Tibial nerve (tissue), 4 donors: ENCODE measurements around the gene VSIR. TPM values are rescaled to one million over a fixed set of nuclear protein-coding genes. Genes with fewer than 3 reads are reported as not detected.

Experiments used
- DNase-seq, 2 donors: peaks; one replicate each; pipeline ENCODE4 v3.0.0-alpha.2; 2019; ENCODE audit warnings: low spot score in 2 of 2
- H3K27ac ChIP-seq, 4 donors: fragments of 200-600 bp; sonication (generic) in 3 of 4; one replicate each; pipeline ENCODE4 v1.5.1; 2017 to 2019; ENCODE audit warnings: mild to moderate bottlenecking in 1 of 4
- H3K27me3 ChIP-seq, 2 donors: fragments of 200-600 bp; sonication (generic) in 1 of 2; one replicate each; pipeline versions ENCODE4 v1.5.1 to v1.6.0; 2017 to 2019
- H3K36me3 ChIP-seq, 3 donors: fragments of 200-600 bp; sonication (generic); one replicate each; pipeline ENCODE4 v1.5.1; 2018 to 2019
- H3K4me1 ChIP-seq, 4 donors: fragments of 200-600 bp; sonication (generic) in 3 of 4; one replicate each; pipeline ENCODE4 v1.5.1; 2017 to 2019
- H3K4me3 ChIP-seq, 4 donors: fragments of 200-600 bp; sonication (generic) in 3 of 4; one replicate each; pipeline ENCODE4 v1.5.1; 2017 to 2019; ENCODE audit warnings: mild to moderate bottlenecking in 1 of 4, moderate library complexity in 1 of 4
- H3K9me3 ChIP-seq, 4 donors: fragments of 200-600 bp; sonication (generic) in 3 of 4; one replicate each; pipeline ENCODE4 v1.5.1; 2017 to 2019
- EP300 ChIP-seq, 2 donors: sonication (generic); formaldehyde crosslinking; IDR thresholded peaks; one replicate each; pipeline ENCODE4 v1.6.1; 2017; ENCODE audit warnings: antibody characterized with exemption in 2 of 2, mild to moderate bottlenecking in 1 of 2
- POLR2A ChIP-seq, 2 donors: fragments of 450-650 bp; IDR thresholded peaks; one replicate each; pipeline ENCODE4 v1.6.1; 2017; ENCODE audit warnings: antibody characterized with exemption in 2 of 2, mild to moderate bottlenecking in 2 of 2, moderate library complexity in 2 of 2
- WGBS, 2 donors: methylation state at CpG; one replicate each; pipeline ENCODE4 v1.1.5; 2018; 5-methylcytosine and 5-hydroxymethylcytosine counted together
- total RNA-seq, 4 donors: library from RNA; depleted of rRNA; stranded (reverse); fragments of >200 nt; gene quantifications; one replicate each; pipeline ENCODE4 v1.1.0, GENCODE V29; 2016
- TF ChIP-seq, protein P1 (sequence below), 5 experiments: fragments of 200-600 bp in 3 of 5; fragments of 450-650 bp in 2 of 5; sonication (generic) in 3 of 5; IDR thresholded peaks; one replicate each; pipeline ENCODE4 v1.5.1; 2016 to 2019; ENCODE audit warnings: antibody characterized with exemption in 5 of 5, mild to moderate bottlenecking in 3 of 5, moderate library complexity in 2 of 5

VSIR gene
- total RNA-seq, result 100 to 1,000 TPM; 133 to 227 (median 151) TPM

GRCh38 chr10:71773221-71773971 is at the start of gene VSIR:
TSS of gene VSIR (minus strand) at chr10:71773520. CDS start at chr10:71773439, 81 bp downstream.
- Histone ChIP-seq H3K36me3 (no peaks in the 10 kb centered on the region), H3K4me3 (peak within 1 kb of the TSS; percentile 80 to 98 (median 89)), H3K9me3 (no peaks in the 10 kb centered on the region), H3K27me3 (no peaks in the 10 kb centered on the region), H3K27ac (peak within 1 kb of the TSS; percentile 88 to 98 (median 97)), H3K4me1 (peaks cover 3 to 72% (median 54%) of the 10 kb centered on the region in 4 donors)
- 0% methylated on average over 14 to 32 of the region's 55 CpGs for WGBS, 2 donors
- TF ChIP-seq POLR2A (IDR thresholded peaks at IDR 0.05) (peak; percentile 96 to 97), EP300 (IDR thresholded peaks at IDR 0.05) (peak in 1 of 2 donors; percentile 93)
- TF ChIP-seq, protein P1, sequence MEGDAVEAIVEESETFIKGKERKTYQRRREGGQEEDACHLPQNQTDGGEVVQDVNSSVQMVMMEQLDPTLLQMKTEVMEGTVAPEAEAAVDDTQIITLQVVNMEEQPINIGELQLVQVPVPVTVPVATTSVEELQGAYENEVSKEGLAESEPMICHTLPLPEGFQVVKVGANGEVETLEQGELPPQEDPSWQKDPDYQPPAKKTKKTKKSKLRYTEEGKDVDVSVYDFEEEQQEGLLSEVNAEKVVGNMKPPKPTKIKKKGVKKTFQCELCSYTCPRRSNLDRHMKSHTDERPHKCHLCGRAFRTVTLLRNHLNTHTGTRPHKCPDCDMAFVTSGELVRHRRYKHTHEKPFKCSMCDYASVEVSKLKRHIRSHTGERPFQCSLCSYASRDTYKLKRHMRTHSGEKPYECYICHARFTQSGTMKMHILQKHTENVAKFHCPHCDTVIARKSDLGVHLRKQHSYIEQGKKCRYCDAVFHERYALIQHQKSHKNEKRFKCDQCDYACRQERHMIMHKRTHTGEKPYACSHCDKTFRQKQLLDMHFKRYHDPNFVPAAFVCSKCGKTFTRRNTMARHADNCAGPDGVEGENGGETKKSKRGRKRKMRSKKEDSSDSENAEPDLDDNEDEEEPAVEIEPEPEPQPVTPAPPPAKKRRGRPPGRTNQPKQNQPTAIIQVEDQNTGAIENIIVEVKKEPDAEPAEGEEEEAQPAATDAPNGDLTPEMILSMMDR (IDR thresholded peaks at IDR 0.05), result peak; percentile 96 to 98 (median 97)
- DNase-seq, result peak; percentile 87 to 91

GRCh38 chr10:71821909-71822763 is 48.8 kb upstream of the VSIR start:
- Histone ChIP-seq H3K36me3 (peaks cover 0 to 100% (median 39%) of the 10 kb centered on the region in 3 donors), H3K9me3 (no peaks in the 10 kb centered on the region), H3K27me3 (no peaks in the 10 kb centered on the region), H3K4me1 (peaks cover 0 to 26% (median 8%) of the 10 kb centered on the region in 4 donors), H3K27ac (no peak overlapping the region), H3K4me3 (no peak overlapping the region)
- TF ChIP-seq EP300 (IDR thresholded peaks at IDR 0.05) (no peak), POLR2A (IDR thresholded peaks at IDR 0.05) (no peak)
- TF ChIP-seq, protein P1 (IDR thresholded peaks at IDR 0.05), result no peak
- no peak for DNase-seq
- WGBS, 2 donors, result 84 to 86% methylated on average over 8 to 9 of the region's 9 CpGs

DNA sequence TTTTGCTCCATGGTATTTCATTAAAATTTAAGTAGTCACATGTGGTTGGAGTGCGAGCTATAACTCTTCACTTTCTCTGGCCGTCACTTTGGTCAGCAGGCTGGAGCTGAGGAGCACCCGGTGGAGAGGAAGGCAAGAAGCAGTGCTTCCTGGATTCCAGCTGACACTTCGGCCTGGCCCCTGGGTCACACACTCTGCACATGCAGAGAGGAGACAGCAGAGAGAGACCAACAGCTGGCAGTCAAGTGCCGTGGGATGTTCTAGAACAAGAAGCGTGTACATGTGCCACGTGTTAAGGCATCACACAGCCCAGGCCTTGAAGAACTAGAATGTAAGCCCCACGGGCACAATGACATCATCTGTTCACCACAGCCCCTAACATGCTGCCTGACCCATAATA is 47.6 kb upstream of the VSIR start:
- no peak for DNase-seq
- no peaks in the 10 kb centered on the region for H3K27me3 ChIP-seq
- H3K27ac ChIP-seq, result no peak overlapping the region
- no peak overlapping the region for H3K4me3 ChIP-seq
- 71 to 77% methylated on average over 8 of the region's 8 CpGs for WGBS, 2 donors
- no peaks in the 10 kb centered on the region for H3K9me3 ChIP-seq
- H3K4me1 ChIP-seq, result peaks cover 0 to 37% (median 13%) of the 10 kb centered on the region in 4 donors
- H3K36me3 ChIP-seq, result peaks cover 0 to 100% (median 38%) of the 10 kb centered on the region in 3 donors
- TF ChIP-seq, protein P1 (IDR thresholded peaks at IDR 0.05), result no peak
- TF ChIP-seq EP300 (IDR thresholded peaks at IDR 0.05) (no peak), POLR2A (IDR thresholded peaks at IDR 0.05) (no peak)

DNA sequence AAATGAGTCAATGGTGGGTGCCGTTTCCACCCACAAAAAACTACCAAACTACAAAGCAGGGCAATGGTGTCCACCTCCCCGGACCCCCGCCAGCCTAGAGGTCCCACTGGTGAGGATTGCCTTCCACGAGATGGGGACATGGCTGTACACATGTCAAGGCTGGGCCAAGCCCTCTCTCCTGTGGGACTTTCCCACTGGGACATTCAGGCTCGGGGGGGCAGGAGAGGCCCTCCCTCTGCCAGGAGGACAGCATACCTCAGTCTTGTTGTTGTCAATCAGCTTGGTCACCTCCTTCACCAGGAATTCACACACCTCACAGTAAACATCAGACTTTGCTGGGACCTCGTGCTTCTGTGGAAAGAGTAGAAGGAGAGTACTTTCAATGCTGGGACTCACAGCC is 46.7 kb upstream of the VSIR start:
- H3K36me3 ChIP-seq, result peaks cover 0 to 100% (median 32%) of the 10 kb centered on the region in 3 donors
- DNase-seq, result no peak
- WGBS, 2 donors, result 75 to 81% methylated on average over 6 of the region's 6 CpGs

More for the DNA sequence above, 46.7 kb upstream of the VSIR start:
- TF ChIP-seq POLR2A (IDR thresholded peaks at IDR 0.05) (no peak), EP300 (IDR thresholded peaks at IDR 0.05) (no peak)
- TF ChIP-seq, protein P1 (IDR thresholded peaks at IDR 0.05), result no peak
- H3K27ac ChIP-seq, result peak overlapping the region in 1 of 4 donors; percentile 21
- peaks cover 0 to 40% (median 13%) of the 10 kb centered on the region in 4 donors for H3K4me1 ChIP-seq
- H3K9me3 ChIP-seq, result no peaks in the 10 kb centered on the region
- no peaks in the 10 kb centered on the region for H3K27me3 ChIP-seq
- no peak overlapping the region for H3K4me3 ChIP-seq
